Tibial artery (tissue), 4 donors: Measurements from ENCODE around the gene OMP.

ENCODE experiments used
- DNase-seq, 2 donors: peaks; one replicate each; pipeline ENCODE4 v3.0.0-alpha.2; 2019
- H3K27ac ChIP-seq, 2 donors: fragments of 200-600 bp; sonication (generic) in 1 of 2; 1 replicate in 1 of 2; 2 replicates in 1 of 2; pipeline ENCODE4 v1.5.1; 2018 to 2019; ENCODE audit warnings: mild to moderate bottlenecking in 1 of 2
- H3K27me3 ChIP-seq, 2 donors: fragments of 200-600 bp; sonication (generic) in 1 of 2; one replicate each; pipeline versions ENCODE4 v1.5.1 to v1.6.0; 2016 to 2019
- H3K36me3 ChIP-seq, 3 donors: fragments of 200-600 bp; sonication (generic) in 2 of 3; one replicate each; pipeline ENCODE4 v1.5.1; 2016 to 2019; ENCODE audit warnings: mild to moderate bottlenecking in 2 of 3
- H3K4me1 ChIP-seq, 4 donors: fragments of 200-600 bp; sonication (generic) in 2 of 4; 1 replicate in 3 of 4; 2 replicates in 1 of 4; pipeline ENCODE4 v1.5.1; 2016 to 2019
- H3K4me3 ChIP-seq, 2 donors: fragments of 200-600 bp; sonication (generic) in 1 of 2; 1 replicate in 1 of 2; 2 replicates in 1 of 2; pipeline ENCODE4 v1.5.1; 2018 to 2019; ENCODE audit warnings: mild to moderate bottlenecking in 2 of 2
- H3K9me3 ChIP-seq, 3 donors: fragments of 200-600 bp; sonication (generic) in 1 of 3; one replicate each; pipeline ENCODE4 v1.5.1; 2016 to 2019
- CTCF ChIP-seq, 2 experiments: fragments of 200-600 bp in 1 of 2; fragments of 450-650 bp in 1 of 2; IDR thresholded peaks; one replicate each; pipeline ENCODE4 v1.5.1; 2017 to 2019; ENCODE audit warnings: antibody characterized with exemption in 2 of 2, mild to moderate bottlenecking in 1 of 2, moderate library complexity in 1 of 2
- intact Hi-C: fragments of 100-400 bp; cut with DNase I; formaldehyde crosslinking; loops from one replicate; pipeline ENCODE4 v1.15.0; 2023; ENCODE audit warnings: low total_unique reads

Gene OMP

GRCh38 chr11:77148963-77149715 is 46.5 kb downstream of the OMP start:
- no peak for TF ChIP-seq CTCF (IDR thresholded peaks at IDR 0.05)
- peaks cover 0 to 12% (median 8%) of the 10 kb centered on the region in 4 donors for H3K4me1 ChIP-seq
- no peak for DNase-seq

GRCh38 chr11:77149716-77150392 is 47.2 kb downstream of the OMP start:
- Histone ChIP-seq H3K4me1 (peaks cover 0 to 18% (median 12%) of the 10 kb centered on the region in 4 donors), H3K36me3 (no peaks in the 10 kb centered on the region), H3K4me3 (no peak overlapping the region), H3K27me3 (peaks cover 0 to 19% of the 10 kb centered on the region in 2 donors), H3K27ac (no peak overlapping the region), H3K9me3 (no peaks in the 10 kb centered on the region)
- no peak for DNase-seq
- intact Hi-C loops, result no loop called here
- TF ChIP-seq CTCF (IDR thresholded peaks at IDR 0.05), result no peak

More at GRCh38 chr11:77148963-77149715, 46.5 kb downstream of the OMP start:
- H3K27ac ChIP-seq, result no peak overlapping the region
- H3K36me3 ChIP-seq, result no peaks in the 10 kb centered on the region
- H3K4me3 ChIP-seq, result no peak overlapping the region
- H3K27me3 ChIP-seq, result peaks cover 0 to 19% of the 10 kb centered on the region in 2 donors
- intact Hi-C loops, result no loop called here
- H3K9me3 ChIP-seq, result no peaks in the 10 kb centered on the region

GRCh38 chr11:77150836-77151235 is 48.2 kb downstream of the OMP start:
- DNase-seq, result no peak
- Histone ChIP-seq H3K27ac (no peak overlapping the region), H3K36me3 (no peaks in the 10 kb centered on the region), H3K9me3 (no peaks in the 10 kb centered on the region), H3K27me3 (peaks cover 0 to 15% of the 10 kb centered on the region in 2 donors), H3K4me1 (peaks cover 0 to 18% (median 12%) of the 10 kb centered on the region in 4 donors), H3K4me3 (no peak overlapping the region)
- intact Hi-C loops, result no loop called here
- TF ChIP-seq CTCF (IDR thresholded peaks at IDR 0.05), result no peak

- intact Hi-C loops, result no loop called here
- Histone ChIP-seq H3K27ac (no peak overlapping the region), H3K4me3 (no peak overlapping the region), H3K36me3 (no peaks in the 10 kb centered on the region), H3K9me3 (no peaks in the 10 kb centered on the region), H3K4me1 (peaks cover 0 to 18% (median 12%) of the 10 kb centered on the region in 4 donors), H3K27me3 (peaks cover 0 to 5% of the 10 kb centered on the region in 2 donors)
- DNase-seq, result no peak
- TF ChIP-seq CTCF (IDR thresholded peaks at IDR 0.05), result no peak
Measured at GRCh38 chr11:77151804-77152509, 49.3 kb downstream of the OMP start.

GRCh38 chr11:77152846-77153245 is 50.2 kb downstream of the OMP start:
- DNase-seq, result no peak
- peaks cover 0 to 18% (median 12%) of the 10 kb centered on the region in 4 donors for H3K4me1 ChIP-seq
- no peaks in the 10 kb centered on the region for H3K36me3 ChIP-seq
- intact Hi-C loops, result no loop called here
- TF ChIP-seq CTCF (IDR thresholded peaks at IDR 0.05), result no peak
- no peaks in the 10 kb centered on the region for H3K9me3 ChIP-seq
- no peak overlapping the region for H3K27ac ChIP-seq
- H3K4me3 ChIP-seq, result no peak overlapping the region
- peaks cover 0 to under 1% of the 10 kb centered on the region in 2 donors for H3K27me3 ChIP-seq
